ENCODE results near the gene TMEM231.

Gene TMEM231

GRCh38 chr16:75576384-75576811 is 20.3 kb upstream of the TMEM231 start:
- no peak overlapping the region for H3K4me3 Mint-ChIP-seq
- no peaks in the 10 kb centered on the region for H3K9me3 Mint-ChIP-seq
- peak overlapping the region; percentile 33 for H3K27ac Mint-ChIP-seq
- peaks cover 31% of the 10 kb centered on the region for H3K36me3 Mint-ChIP-seq (ENCODE audit: low read depth)
- no peaks in the 10 kb centered on the region for H3K27me3 Mint-ChIP-seq
- peaks cover 26% of the 10 kb centered on the region for H3K4me1 Mint-ChIP-seq
- ATAC-seq (peak; percentile 35), DNase-seq (no peak)

GRCh38 chr16:75575958-75576357 is 19.9 kb upstream of the TMEM231 start:
- H3K9me3 Mint-ChIP-seq = no peaks in the 10 kb centered on the region
- ATAC-seq = no peak
- peaks cover 33% of the 10 kb centered on the region for H3K36me3 Mint-ChIP-seq (ENCODE audit: low read depth)
- no peak overlapping the region for H3K4me3 Mint-ChIP-seq
- no peaks in the 10 kb centered on the region for H3K27me3 Mint-ChIP-seq
- DNase-seq = no peak
- H3K27ac Mint-ChIP-seq = peak overlapping the region; percentile 33
- H3K4me1 Mint-ChIP-seq = peaks cover 30% of the 10 kb centered on the region

GRCh38 chr16:75573955-75574354 is 17.9 kb upstream of the TMEM231 start:
- no peak for ATAC-seq
- no peak overlapping the region for H3K27ac Mint-ChIP-seq
- no peaks in the 10 kb centered on the region for H3K9me3 Mint-ChIP-seq
- DNase-seq = no peak
- H3K36me3 Mint-ChIP-seq (ENCODE audit: low read depth) = peaks cover 41% of the 10 kb centered on the region
- H3K27me3 Mint-ChIP-seq = no peaks in the 10 kb centered on the region
- no peak overlapping the region for H3K4me3 Mint-ChIP-seq
- peaks cover 31% of the 10 kb centered on the region for H3K4me1 Mint-ChIP-seq

- Mint-ChIP-seq H3K27me3 (no peaks in the 10 kb centered on the region), H3K4me1 (peaks cover 26% of the 10 kb centered on the region), H3K9me3 (no peaks in the 10 kb centered on the region), H3K27ac (no peak overlapping the region), H3K36me3 (ENCODE audit: low read depth) (peaks cover 35% of the 10 kb centered on the region), H3K4me3 (no peak overlapping the region)
- no peak for DNase-seq
- ATAC-seq = no peak
These were observed 17.0 kb upstream of the TMEM231 start for GRCh38 chr16:75572864-75573542.

GRCh38 chr16:75570396-75571065 is 14.5 kb upstream of the TMEM231 start:
- Mint-ChIP-seq H3K27ac (peak overlapping the region; percentile 56), H3K4me3 (no peak overlapping the region), H3K36me3 (ENCODE audit: low read depth) (peaks cover 28% of the 10 kb centered on the region), H3K4me1 (peaks cover 36% of the 10 kb centered on the region), H3K27me3 (no peaks in the 10 kb centered on the region), H3K9me3 (no peaks in the 10 kb centered on the region)
- DNase-seq (no peak), ATAC-seq (no peak)

GRCh38 chr16:75567911-75568310 is 11.9 kb upstream of the TMEM231 start:
- Mint-ChIP-seq H3K9me3 (no peaks in the 10 kb centered on the region), H3K4me1 (peaks cover 43% of the 10 kb centered on the region), H3K27me3 (peaks cover 2% of the 10 kb centered on the region), H3K27ac (peak overlapping the region; percentile 65), H3K4me3 (peak overlapping the region; percentile 93), H3K36me3 (ENCODE audit: low read depth) (peaks cover 17% of the 10 kb centered on the region)
- no peak for ATAC-seq
- no peak for DNase-seq

- no peak for ATAC-seq
- peaks cover 17% of the 10 kb centered on the region for H3K36me3 Mint-ChIP-seq (ENCODE audit: low read depth)
- peaks cover 41% of the 10 kb centered on the region for H3K4me1 Mint-ChIP-seq
- H3K27ac Mint-ChIP-seq = peak overlapping the region; percentile 59
- peaks cover 2% of the 10 kb centered on the region for H3K27me3 Mint-ChIP-seq
- DNase-seq = peak; percentile 16
- H3K9me3 Mint-ChIP-seq = no peaks in the 10 kb centered on the region
- peak overlapping the region; percentile 93 for H3K4me3 Mint-ChIP-seq
These were observed 10.8 kb upstream of the TMEM231 start for GRCh38 chr16:75566758-75567255.

- DNase-seq = peak; percentile 95
- ATAC-seq = peak; percentile 72
- peak within 1 kb of the TSS; percentile 93 for H3K4me3 Mint-ChIP-seq
- peaks cover 38% of the 10 kb centered on the region for H3K4me1 Mint-ChIP-seq
- no peaks in the 10 kb centered on the region for H3K9me3 Mint-ChIP-seq
- H3K36me3 Mint-ChIP-seq (ENCODE audit: low read depth) = peaks cover 14% of the 10 kb centered on the region
- peaks cover 2% of the 10 kb centered on the region for H3K27me3 Mint-ChIP-seq
- H3K27ac Mint-ChIP-seq = peak within 1 kb of the TSS; percentile 87
These were observed 10.1 kb upstream of the TMEM231 start, which contains the start of gene GABARAPL2 for GRCh38 chr16:75566040-75566757. Gene GABARAPL2 (plus strand): TSS chr16:75566379. CDS start chr16:75566487, 108 bp downstream.

GRCh38 chr16:75565640-75566039 is 9.6 kb upstream of the TMEM231 start:
- H3K4me3 Mint-ChIP-seq = peak overlapping the region; percentile 93
- peak; percentile 4 for DNase-seq
- H3K27me3 Mint-ChIP-seq = peaks cover 2% of the 10 kb centered on the region
- H3K9me3 Mint-ChIP-seq = no peaks in the 10 kb centered on the region
- H3K27ac Mint-ChIP-seq = peak overlapping the region; percentile 87
- no peak for ATAC-seq
- peaks cover 35% of the 10 kb centered on the region for H3K4me1 Mint-ChIP-seq
- H3K36me3 Mint-ChIP-seq (ENCODE audit: low read depth) = peaks cover 10% of the 10 kb centered on the region

GRCh38 chr16:75559564-75560372 is 3.7 kb upstream of the TMEM231 start:
- ATAC-seq (no peak), DNase-seq (no peak)
- no peaks in the 10 kb centered on the region for H3K9me3 Mint-ChIP-seq
- no peak overlapping the region for H3K27ac Mint-ChIP-seq
- no peak overlapping the region for H3K4me3 Mint-ChIP-seq
- peaks cover 8% of the 10 kb centered on the region for H3K4me1 Mint-ChIP-seq
- H3K27me3 Mint-ChIP-seq = peaks cover 5% of the 10 kb centered on the region
- no peaks in the 10 kb centered on the region for H3K36me3 Mint-ChIP-seq (ENCODE audit: low read depth)

GRCh38 chr16:75558846-75559401 is 2.9 kb upstream of the TMEM231 start:
- Mint-ChIP-seq H3K36me3 (ENCODE audit: low read depth) (no peaks in the 10 kb centered on the region), H3K9me3 (no peaks in the 10 kb centered on the region), H3K4me3 (no peak overlapping the region), H3K4me1 (peaks cover 8% of the 10 kb centered on the region), H3K27me3 (peaks cover 7% of the 10 kb centered on the region), H3K27ac (no peak overlapping the region)
- DNase-seq = no peak
- ATAC-seq = no peak

GRCh38 chr16:75556431-75556950 is 439 bp upstream of the TMEM231 start:
- H3K9me3 Mint-ChIP-seq = no peaks in the 10 kb centered on the region
- H3K4me1 Mint-ChIP-seq = peaks cover 8% of the 10 kb centered on the region
- H3K36me3 Mint-ChIP-seq (ENCODE audit: low read depth) = no peaks in the 10 kb centered on the region
- peaks cover 6% of the 10 kb centered on the region for H3K27me3 Mint-ChIP-seq
- peak overlapping the region; percentile 87 for H3K4me3 Mint-ChIP-seq
- ATAC-seq (no peak), DNase-seq (no peak)
- H3K27ac Mint-ChIP-seq = peak overlapping the region; percentile 59

- Mint-ChIP-seq H3K4me1 (peaks cover 10% of the 10 kb centered on the region), H3K9me3 (no peaks in the 10 kb centered on the region), H3K27me3 (peaks cover 6% of the 10 kb centered on the region), H3K27ac (peak overlapping the region; percentile 86), H3K4me3 (peak overlapping the region; percentile 87), H3K36me3 (ENCODE audit: low read depth) (no peaks in the 10 kb centered on the region)
- DNase-seq (peak; percentile 46), ATAC-seq (peak; percentile 17)
These were observed 792 bp downstream of the TMEM231 start for GRCh38 chr16:75555213-75555706.

All from activated naive CD8-positive, alpha-beta T cell treated with anti-CD3 and anti-CD28 coated beads, Interleukin-2, amount 50 U/mL, for 24 hours (primary cell).